ENCODE data around the gene KIF1B. TPM values are rescaled to one million over a fixed set of nuclear protein-coding genes. Genes with fewer than 3 reads are reported as not detected.
"Not testable (repeated sequence)": the region's sequence is repeated elsewhere in the genome, so short reads cannot be mapped to it uniquely, and the experiment has no call there.

Gene KIF1B
- total and polyA plus RNA-seq, 2 donors (not counting 1 experiment from before 2014, with no cell fraction given): 3.5 to 16.4 TPM

- Histone ChIP-seq H3K9ac (ENCODE audit: low read length) (no peak overlapping the region), H3K27me3 (replicated peaks in 1 of 4; ENCODE audit: control extremely low read depth in 1 of 4, control insufficient read depth in 3 of 4, insufficient read depth in 4 of 4, low read length in 3 of 4) (peaks cover 0 to 6% (median 0%) of the 10 kb centered on the region in 4 experiments), H3K79me2 (ENCODE audit: control insufficient read depth, insufficient read depth, low read length) (no peaks in the 10 kb centered on the region), H3K9me3 (ENCODE audit: control extremely low read depth in 1 of 3, control insufficient read depth in 2 of 3, insufficient read depth in 1 of 3, low read length in 2 of 3) (no peaks in the 10 kb centered on the region), H3K4me1 (ENCODE audit: control insufficient read depth in 2 of 2, insufficient read depth in 2 of 2, low read length in 2 of 2) (no peaks in the 10 kb centered on the region), H3K4me3 (ENCODE audit: control extremely low read depth in 1 of 5, extremely low read depth in 1 of 5, insufficient read depth in 1 of 5, low read depth in 2 of 5, low read length in 4 of 5) (no peak overlapping the region), H4K20me1 (ENCODE audit: control insufficient read depth, insufficient read depth, low read length, poor library complexity, severe bottlenecking) (no peaks in the 10 kb centered on the region), H3K36me3 (replicated peaks in 1 of 2; ENCODE audit: control extremely low read depth in 1 of 2, control insufficient read depth in 1 of 2, extremely low read depth in 1 of 2, insufficient read depth in 2 of 2, low read length in 1 of 2) (no peaks in the 10 kb centered on the region), H3K27ac (ENCODE audit: low read length in 2 of 2) (no peak overlapping the region), H3K4me2 (replicated peaks; ENCODE audit: low read depth, low read length, poor library complexity, severe bottlenecking) (no peak overlapping the region), H2AFZ (ENCODE audit: insufficient read depth, low read depth, low read length, poor library complexity, severe bottlenecking) (no peak overlapping the region)
- TF ChIP-seq CTCF (IDR thresholded peaks at IDR 0.05): no peak
- no peak for TF ChIP-seq EZH2 (IDR thresholded peaks at IDR 0.05; ENCODE audit: borderline replicate concordance, insufficient read depth, low read depth, low read length, poor library complexity, severe bottlenecking)
- ChIA-PET POLR2A (no interaction called here), CTCF (interaction anchor here (1.3 kb wide), 1 partner anchor 9 kb away, joined by 4 read pairs; no protein-coding TSS in a partner anchor)
- no peak for ATAC-seq (ENCODE audit: low read depth)
- DNase-seq: no peak
- no peaks in the 10 kb centered on the region for H3K4me1 Mint-ChIP-seq
- intact Hi-C loops (cut with micrococcal nuclease): no loop called here
- H3K27ac Mint-ChIP-seq: no peak overlapping the region
- H3K9me3 Mint-ChIP-seq (ENCODE audit: insufficient read depth): no peaks in the 10 kb centered on the region
- 100% methylated on average over 1 of the region's 4 CpGs for WGBS (ENCODE audit: insufficient coverage)
- H3K4me3 Mint-ChIP-seq: no peak overlapping the region
- H3K27me3 Mint-ChIP-seq: peaks cover 9% of the 10 kb centered on the region
These were observed 9.8 kb upstream of the KIF1B start for GRCh38 chr1:10200620-10201019.

- no peak overlapping the region for H3K9ac ChIP-seq (ENCODE audit: low read length)
- Mint-ChIP-seq H3K4me1 (peaks cover 3% of the 10 kb centered on the region), H3K9me3 (ENCODE audit: insufficient read depth) (no peaks in the 10 kb centered on the region), H3K4me3 (no peak overlapping the region), H3K27me3 (peaks cover 4% of the 10 kb centered on the region), H3K27ac (no peak overlapping the region)
- ATAC-seq (ENCODE audit: low read depth): no peak
- no peaks in the 10 kb centered on the region for H3K36me3 ChIP-seq (replicated peaks in 1 of 2; ENCODE audit: control extremely low read depth in 1 of 2, control insufficient read depth in 1 of 2, extremely low read depth in 1 of 2, insufficient read depth in 2 of 2, low read length in 1 of 2)
- ChIA-PET CTCF (interaction anchor here (0.6 to 0.7 kb wide), 2 partner anchors 1035 to 1581 kb away, joined by 3 read pairs; no protein-coding TSS in a partner anchor), POLR2A (no interaction called here)
- H3K4me2 ChIP-seq (replicated peaks; ENCODE audit: low read depth, low read length, poor library complexity, severe bottlenecking): no peak overlapping the region
- H3K4me1 ChIP-seq (ENCODE audit: control insufficient read depth in 2 of 2, insufficient read depth in 2 of 2, low read length in 2 of 2): peaks cover under 1% of the 10 kb centered on the region in 2 donors
- 96% methylated on average over 4 of the region's 7 CpGs for WGBS (ENCODE audit: insufficient coverage)
- no peaks in the 10 kb centered on the region for H4K20me1 ChIP-seq (ENCODE audit: control insufficient read depth, insufficient read depth, low read length, poor library complexity, severe bottlenecking)
- H3K79me2 ChIP-seq (ENCODE audit: control insufficient read depth, insufficient read depth, low read length): no peaks in the 10 kb centered on the region
- H3K4me3 ChIP-seq (ENCODE audit: control extremely low read depth in 1 of 5, extremely low read depth in 1 of 5, insufficient read depth in 1 of 5, low read depth in 2 of 5, low read length in 4 of 5): no peak overlapping the region
- TF ChIP-seq EZH2 (IDR thresholded peaks at IDR 0.05; ENCODE audit: borderline replicate concordance, insufficient read depth, low read depth, low read length, poor library complexity, severe bottlenecking) (no peak), CTCF (IDR thresholded peaks at IDR 0.05) (no peak)
- no peak overlapping the region for H2AFZ ChIP-seq (ENCODE audit: insufficient read depth, low read depth, low read length, poor library complexity, severe bottlenecking)
- DNase-seq: no peak
- intact Hi-C loops (cut with micrococcal nuclease): no loop called here
- no peaks in the 10 kb centered on the region for H3K9me3 ChIP-seq (ENCODE audit: control extremely low read depth in 1 of 3, control insufficient read depth in 2 of 3, insufficient read depth in 1 of 3, low read length in 2 of 3)
- H3K27ac ChIP-seq (ENCODE audit: low read length in 2 of 2): no peak overlapping the region
- H3K27me3 ChIP-seq (replicated peaks in 1 of 4; ENCODE audit: control extremely low read depth in 1 of 4, control insufficient read depth in 3 of 4, insufficient read depth in 4 of 4, low read length in 3 of 4): peaks cover 0 to 6% (median 0%) of the 10 kb centered on the region in 4 experiments
These were observed 6.2 kb upstream of the KIF1B start for GRCh38 chr1:10204003-10204642.

- DNase-seq; H3K4me3 ChIP-seq (ENCODE audit: control extremely low read depth in 1 of 5, extremely low read depth in 1 of 5, insufficient read depth in 1 of 5, low read depth in 2 of 5, low read length in 4 of 5): not testable (repeated sequence)
- CTCF ChIA-PET: interaction anchor here (0.6 kb wide), 1 partner anchor 185 kb away, joined by 5 read pairs; no protein-coding TSS in a partner anchor
These were observed 5.2 kb upstream of the KIF1B start for GRCh38 chr1:10205206-10205605.

More at GRCh38 chr1:10205206-10205605, 5.2 kb upstream of the KIF1B start:
- peaks cover 13% of the 10 kb centered on the region for H3K4me1 Mint-ChIP-seq
- H3K27me3 Mint-ChIP-seq; H3K27ac ChIP-seq (ENCODE audit: low read length in 2 of 2); H4K20me1 ChIP-seq (ENCODE audit: control insufficient read depth, insufficient read depth, low read length, poor library complexity, severe bottlenecking); H3K27me3 ChIP-seq (replicated peaks in 1 of 4; ENCODE audit: control extremely low read depth in 1 of 4, control insufficient read depth in 3 of 4, insufficient read depth in 4 of 4, low read length in 3 of 4); H3K9me3 ChIP-seq (ENCODE audit: control extremely low read depth in 1 of 3, control insufficient read depth in 2 of 3, insufficient read depth in 1 of 3, low read length in 2 of 3); H3K4me2 ChIP-seq (replicated peaks; ENCODE audit: low read depth, low read length, poor library complexity, severe bottlenecking); H3K4me3 Mint-ChIP-seq; H3K27ac Mint-ChIP-seq; H3K4me1 ChIP-seq (ENCODE audit: control insufficient read depth in 2 of 2, insufficient read depth in 2 of 2, low read length in 2 of 2); H2AFZ ChIP-seq (ENCODE audit: insufficient read depth, low read depth, low read length, poor library complexity, severe bottlenecking); H3K9me3 Mint-ChIP-seq (ENCODE audit: insufficient read depth); H3K79me2 ChIP-seq (ENCODE audit: control insufficient read depth, insufficient read depth, low read length); ATAC-seq (ENCODE audit: low read depth); H3K9ac ChIP-seq (ENCODE audit: low read length); H3K36me3 ChIP-seq (replicated peaks in 1 of 2; ENCODE audit: control extremely low read depth in 1 of 2, control insufficient read depth in 1 of 2, extremely low read depth in 1 of 2, insufficient read depth in 2 of 2, low read length in 1 of 2); intact Hi-C loops (cut with micrococcal nuclease): not testable (repeated sequence)
- 89% methylated on average over 10 of the region's 14 CpGs for WGBS (ENCODE audit: insufficient coverage)
- POLR2A ChIA-PET: interaction anchor here (0.6 kb wide), 1 partner anchor 708 kb away, joined by 8 read pairs; no protein-coding TSS in a partner anchor

All from B cell (primary cell).